HG03521 (cell line): ENCODE results near the gene MBOAT7.

Source experiments
- ATAC-seq: cut with Tn5 transposase; IDR thresholded peaks from one replicate; pipeline ENCODE4 v1.9.1; 2021; ENCODE audit warnings: mild to moderate bottlenecking, moderate library complexity; ENCODE audit not compliant: unreplicated experiment

Gene MBOAT7

DNA sequence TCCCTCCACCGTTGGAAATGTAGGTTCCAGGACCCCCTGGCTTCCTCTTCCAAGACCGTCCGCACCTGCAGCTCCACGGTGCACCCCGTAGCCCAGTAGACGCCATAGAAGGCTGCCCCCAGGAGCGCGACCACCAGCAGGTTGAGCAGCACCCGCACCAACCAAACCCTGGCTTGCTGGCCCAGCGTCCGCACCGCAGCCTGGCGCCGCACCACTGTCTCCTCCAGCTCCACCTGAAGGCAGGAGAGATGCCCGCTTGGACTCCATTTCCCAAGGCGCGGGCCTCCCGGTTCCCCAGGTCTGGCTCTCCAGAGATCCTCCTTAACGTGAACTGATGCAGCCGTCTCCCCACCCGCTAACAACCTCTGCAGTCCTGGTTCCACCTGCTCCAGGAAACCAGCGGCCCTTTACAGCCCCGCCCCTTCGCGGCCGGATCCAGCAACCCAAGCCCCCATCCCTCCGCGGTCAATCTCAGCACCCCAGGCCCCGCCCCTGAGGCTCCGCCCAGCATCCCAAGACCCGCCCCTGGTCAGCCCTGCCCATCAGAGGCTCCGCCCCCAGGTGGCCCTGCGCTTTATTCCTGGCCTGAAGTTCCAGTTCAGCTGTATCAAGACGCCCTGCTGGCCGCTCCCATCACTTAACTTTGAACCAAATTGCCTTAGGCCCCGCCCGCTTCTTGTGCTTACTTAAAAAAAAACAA is 24.9 kb downstream of the MBOAT7 start:
- no peak for ATAC-seq

DNA sequence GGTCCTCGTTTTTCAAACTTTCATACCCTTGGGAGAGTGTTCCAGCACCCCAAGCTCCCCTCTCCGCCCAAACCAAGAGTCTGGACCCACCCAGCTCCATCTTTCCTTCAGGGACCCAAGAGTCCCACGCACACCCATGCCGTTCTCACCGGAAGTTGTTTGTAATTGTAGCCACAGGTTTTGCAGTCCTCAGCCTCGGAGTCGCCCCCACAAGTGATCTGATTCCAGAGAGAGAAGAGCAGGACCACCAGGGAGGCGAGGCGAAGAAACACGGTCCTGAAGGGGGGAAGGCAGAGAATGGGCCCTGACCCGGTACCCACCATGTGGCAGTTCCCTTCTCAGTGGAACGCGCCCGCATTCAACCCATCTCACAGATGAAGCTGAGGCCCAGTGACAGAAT is 26.5 kb downstream of the MBOAT7 start:
- ATAC-seq: no peak

DNA sequence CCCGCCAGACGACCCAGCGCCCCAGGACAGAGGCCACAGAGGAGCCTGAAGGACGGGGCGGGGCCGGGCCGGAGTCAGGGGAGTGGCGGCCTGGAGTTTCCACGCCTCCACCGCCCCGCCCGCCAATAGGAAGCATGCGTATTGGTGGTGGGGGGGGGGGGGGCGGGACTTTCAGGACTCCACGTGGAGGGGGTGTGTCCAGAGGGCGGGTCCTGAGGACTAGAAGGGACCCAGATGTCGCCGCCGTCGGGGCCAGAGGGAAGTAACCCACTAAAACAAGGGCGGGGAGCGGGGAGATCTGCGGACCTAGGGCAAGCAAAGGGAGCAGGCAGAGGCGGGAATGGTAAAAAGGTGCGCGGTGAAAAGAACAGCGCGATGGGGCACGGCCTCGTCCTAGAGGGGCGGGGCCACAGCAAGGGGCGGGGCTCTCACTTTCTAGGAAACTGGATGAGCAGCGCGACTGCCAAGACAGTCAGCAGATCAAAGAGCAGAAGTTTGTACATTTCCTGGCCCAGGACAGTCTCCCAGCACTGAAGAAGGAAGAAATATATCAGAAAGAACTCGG is 27.1 kb downstream of the MBOAT7 start:
- ATAC-seq: no peak

DNA sequence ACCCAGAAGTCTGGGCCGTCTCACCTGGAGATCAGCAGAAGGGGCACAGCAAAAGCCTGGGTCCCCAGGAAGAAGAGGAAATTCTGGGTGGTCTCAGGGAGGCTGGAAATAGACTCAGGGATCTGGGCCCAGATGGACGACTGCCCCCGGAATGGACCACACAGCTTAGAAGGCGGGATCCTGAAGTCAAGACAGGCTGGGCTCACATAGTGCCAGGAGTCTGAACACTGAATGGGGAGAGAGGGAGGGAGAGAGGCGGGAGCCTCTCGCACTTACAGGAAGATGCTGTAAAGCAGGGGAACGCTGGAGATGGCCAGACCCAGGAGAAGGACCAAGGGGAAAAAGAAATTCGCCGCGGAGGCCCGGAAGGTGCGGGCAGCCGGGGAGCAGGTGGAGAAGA is 28.5 kb downstream of the MBOAT7 start:
- ATAC-seq: no peak

DNA sequence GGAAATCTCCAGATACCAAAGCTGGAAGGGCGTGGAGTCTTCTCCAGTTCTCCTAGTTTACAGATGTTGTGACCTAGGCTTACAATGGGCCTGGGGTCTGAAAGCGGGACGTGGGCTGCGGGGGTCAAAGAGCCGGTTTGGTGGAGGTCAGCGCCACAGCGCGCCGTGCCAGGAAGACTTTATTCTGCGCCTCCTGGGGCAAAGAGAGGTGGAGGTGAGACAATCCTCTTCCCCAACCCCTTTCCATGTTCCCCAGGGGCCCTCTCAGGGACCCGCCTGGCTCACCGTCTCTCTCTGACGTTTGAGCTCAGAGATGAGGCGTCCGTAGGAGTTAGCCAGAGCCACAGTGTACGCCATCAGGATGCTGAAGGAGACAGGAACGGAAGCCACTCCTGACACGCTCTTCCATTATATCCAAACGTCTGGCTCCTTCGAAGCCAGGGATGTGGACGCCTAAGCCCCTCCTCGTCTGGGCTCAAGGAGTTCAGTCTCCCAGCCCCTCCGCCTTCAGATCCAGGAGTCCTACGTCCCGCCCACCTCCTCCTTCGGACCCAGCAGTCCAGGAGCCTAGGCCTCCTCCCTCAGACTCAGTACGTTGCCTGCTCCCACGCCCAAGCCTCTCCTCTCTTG is 29.1 kb downstream of the MBOAT7 start:
- ATAC-seq: no peak

DNA sequence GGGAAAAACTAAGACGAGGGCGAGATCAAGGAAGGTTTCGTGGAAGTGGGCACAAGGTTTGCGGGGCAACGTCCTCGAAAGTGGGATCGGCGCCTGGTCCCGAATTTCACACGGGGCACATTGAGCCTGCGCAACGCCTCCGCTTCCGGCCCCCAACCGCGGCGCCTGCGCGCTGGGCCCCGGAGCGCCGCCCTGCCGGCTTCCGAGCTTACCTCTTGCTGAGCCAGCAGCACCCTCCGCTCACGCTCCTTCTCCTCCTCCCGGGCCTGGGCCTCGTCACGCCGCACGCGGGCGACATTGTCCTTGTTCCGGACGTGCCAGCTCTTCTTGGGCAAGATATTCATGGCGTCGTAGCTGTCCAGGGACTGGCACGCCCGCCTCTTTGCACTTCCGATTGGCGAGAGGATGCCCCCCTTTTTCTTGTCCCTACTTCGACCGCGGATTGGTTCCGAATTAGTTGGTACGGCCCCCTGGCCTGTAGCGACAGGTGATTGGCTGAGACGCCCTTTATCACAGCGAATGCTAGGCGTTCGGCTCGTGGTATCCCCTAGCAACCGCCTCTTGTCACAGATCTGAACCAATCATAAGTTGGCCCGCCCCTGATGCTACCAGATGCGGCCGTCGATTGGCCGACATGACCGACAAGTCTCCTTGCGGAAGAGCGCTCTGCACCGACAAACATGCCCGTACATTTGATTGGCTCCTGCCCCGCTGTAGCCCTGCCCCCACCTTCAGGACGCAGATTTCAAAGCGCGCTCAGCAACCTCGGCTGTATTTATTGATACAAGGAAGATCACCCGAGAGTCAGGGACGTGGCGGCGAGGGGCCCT is 29.8 kb downstream of the MBOAT7 start, which contains the start of gene LENG1:
Gene LENG1 (minus strand): TSS at position 370 of the 830 bp plus-strand sequence. CDS start 26 bp downstream, at position 344.
- ATAC-seq: peak; percentile 85

DNA sequence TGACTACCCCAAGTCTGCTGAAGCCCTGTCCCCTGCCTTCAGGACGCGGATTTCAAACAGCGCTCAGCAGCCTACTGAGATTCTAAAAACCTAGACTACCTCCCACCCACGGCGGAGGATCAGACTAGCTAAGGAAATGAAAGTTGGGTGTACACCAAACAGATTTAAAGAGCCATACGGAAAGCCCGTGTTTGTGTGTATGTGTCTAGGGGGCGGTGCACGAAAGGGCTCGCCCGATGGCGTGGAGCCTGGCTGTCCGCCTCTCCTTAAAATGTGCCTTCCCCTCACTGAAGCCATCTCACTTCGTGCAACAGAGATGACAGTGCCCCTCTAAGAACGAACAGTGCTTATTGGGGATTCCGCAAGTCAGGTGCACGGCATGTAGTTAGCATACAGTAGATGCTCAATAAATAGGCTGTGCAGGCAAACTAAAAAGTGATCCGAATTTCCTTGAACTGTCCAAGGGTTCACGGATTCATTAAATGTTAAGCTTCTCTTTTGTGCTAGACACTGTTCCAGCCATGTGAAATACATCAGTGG is 30.5 kb downstream of the MBOAT7 start:
- ATAC-seq: no peak

DNA sequence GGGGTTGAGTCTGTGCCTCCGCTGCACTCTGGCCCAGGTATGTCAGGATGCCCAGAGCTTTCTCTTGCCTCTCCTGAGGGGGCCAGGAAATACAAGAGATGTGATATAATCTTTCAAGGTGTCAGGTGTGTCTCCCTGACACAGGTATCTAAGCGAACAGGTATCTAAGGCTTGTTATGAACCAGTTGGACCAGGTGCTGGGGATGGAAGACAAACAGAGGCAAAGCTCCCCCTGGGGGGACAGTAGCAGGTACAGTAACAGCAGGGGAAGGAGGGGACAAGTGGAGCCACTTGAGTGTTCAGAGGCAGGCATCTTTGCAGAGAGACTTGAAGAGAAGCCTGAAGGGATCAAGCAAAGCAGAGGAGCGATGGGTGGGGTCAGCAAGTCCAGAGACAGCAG is 32.4 kb downstream of the MBOAT7 start:
- ATAC-seq: no peak

DNA sequence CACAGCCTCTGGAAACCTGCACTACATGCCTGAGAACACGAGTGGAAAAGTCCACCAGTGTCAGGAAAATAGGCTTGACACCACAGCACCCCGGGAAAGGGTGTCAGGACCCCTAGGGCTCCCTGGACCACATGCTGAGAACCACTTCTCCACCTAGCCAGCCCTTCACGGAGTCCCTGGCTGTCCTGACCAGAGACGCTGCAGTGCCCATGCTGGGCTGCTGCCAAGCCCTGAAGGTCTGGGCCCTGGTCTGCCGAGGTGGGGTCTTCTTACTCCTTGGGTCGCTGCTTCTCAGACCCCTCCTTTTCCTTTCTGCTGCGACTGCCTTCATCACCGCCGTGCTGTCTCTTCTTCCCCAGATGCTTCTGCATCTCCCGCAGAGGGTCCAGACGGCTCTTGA is 32.9 kb downstream of the MBOAT7 start:
- no peak for ATAC-seq

DNA sequence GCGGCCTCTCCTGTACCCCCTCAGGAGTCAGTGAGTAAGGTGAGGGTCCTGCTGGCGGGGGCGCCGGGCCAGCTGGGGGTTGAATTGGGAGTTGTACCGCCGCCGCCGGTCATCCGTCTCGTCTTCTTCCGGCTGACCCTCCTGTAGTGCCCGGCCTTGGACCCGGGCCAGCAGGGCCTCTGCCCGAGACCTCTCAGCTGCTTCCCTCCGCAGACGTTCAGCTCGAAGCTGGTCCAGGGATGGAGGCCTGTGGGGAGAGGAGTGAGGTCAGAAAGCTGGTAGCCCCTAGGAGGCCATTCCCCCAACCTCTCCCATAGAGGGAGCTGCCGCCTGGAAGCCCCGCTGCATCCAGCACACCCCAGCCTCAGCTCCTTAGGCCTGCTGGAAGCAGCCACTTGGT is 33.7 kb downstream of the MBOAT7 start:
- no peak for ATAC-seq

DNA sequence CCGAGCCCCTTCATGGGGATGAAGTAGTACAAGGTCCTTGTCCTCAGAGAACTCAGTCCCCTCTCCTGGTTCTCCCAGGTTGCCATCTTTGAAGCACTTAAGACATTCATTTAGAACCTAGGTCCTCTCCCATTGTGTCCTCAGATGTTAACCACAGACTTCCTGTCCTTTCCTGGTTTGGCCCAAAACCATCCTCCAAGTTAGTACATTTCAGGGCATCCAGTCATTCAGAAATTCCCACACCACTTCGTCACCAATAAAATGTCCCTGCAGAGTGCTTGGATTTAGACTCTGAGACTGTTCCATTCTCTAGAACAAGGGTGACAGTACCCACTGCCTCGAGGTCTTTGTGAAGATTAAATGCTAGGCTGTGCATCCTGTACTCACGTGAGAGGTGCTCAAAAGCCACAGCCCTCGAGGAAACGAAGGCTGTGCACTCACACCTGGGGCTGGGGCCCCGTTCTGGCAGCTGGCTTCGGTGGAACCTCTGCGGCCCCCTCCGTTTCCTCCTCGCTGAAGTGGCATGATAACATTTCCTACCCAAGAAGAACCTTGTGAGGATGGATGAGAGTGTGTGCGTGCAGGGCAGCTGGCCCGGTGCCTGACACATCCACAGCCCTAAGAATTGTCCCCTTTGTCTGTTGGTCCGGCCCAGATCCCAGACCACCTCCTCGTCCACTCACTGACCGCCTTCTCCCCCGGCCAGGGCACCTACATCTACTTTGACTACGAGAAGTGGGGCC is 34.6 kb downstream of the MBOAT7 start:
- ATAC-seq: no peak

DNA sequence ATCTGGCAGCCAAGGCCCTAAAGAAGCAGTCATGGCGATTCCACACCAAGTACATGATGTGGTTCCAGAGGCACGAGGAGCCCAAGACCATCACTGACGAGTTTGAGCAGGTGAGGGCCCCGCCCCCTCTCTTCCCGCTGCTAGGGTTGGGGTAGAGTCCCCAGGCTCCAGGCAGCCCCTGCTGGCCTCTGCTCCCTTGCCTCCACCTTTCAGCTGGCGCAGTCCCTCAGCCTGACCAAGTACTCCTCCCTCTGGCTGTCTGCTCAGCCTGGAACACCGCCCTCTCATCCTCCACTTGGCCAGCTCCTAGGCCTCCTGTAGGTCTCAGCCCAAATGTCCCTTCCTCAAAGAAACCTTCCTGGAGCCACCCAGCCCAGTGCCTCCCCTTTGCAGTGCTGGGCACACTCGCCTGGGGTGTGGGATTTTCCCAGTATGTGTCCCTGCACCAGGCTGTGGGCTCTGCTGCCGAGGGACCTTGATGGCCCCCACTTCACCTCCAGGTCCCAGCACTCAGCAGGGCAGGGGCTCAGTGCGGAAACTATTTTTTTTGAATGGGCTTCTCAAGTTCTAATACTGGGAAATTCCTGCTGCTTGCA is 35.6 kb downstream of the MBOAT7 start:
- ATAC-seq: no peak

DNA sequence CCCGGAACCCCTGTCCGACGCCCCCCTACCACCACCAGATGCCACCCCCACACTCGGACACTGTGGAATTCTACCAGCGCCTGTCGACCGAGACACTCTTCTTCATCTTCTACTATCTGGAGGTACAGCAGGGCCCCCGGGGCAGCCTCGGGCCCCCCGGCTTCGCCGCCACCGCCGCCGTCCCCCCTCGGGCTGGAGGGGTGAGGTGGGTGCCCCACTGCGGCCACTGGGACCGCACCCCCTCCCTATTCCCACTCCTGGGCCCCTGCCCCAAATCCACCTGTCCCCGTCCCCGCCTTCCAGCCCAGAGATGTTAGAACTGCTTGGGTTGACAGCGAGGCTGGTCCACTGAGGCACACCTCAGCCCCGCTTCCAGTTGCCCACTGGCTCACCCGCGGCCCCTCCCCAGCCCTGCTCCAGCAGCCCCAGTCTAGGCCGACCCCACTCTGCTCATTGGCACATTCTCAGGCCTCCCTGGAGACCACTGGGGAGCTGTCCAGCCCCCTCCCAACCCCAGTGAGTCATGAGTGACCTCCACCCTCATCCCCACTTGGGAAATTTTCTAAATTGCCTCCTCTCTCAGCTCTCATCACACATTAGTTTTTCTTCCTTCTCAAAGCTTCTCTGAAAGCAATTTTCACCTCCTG is 36.4 kb downstream of the MBOAT7 start:
- ATAC-seq: no peak

DNA sequence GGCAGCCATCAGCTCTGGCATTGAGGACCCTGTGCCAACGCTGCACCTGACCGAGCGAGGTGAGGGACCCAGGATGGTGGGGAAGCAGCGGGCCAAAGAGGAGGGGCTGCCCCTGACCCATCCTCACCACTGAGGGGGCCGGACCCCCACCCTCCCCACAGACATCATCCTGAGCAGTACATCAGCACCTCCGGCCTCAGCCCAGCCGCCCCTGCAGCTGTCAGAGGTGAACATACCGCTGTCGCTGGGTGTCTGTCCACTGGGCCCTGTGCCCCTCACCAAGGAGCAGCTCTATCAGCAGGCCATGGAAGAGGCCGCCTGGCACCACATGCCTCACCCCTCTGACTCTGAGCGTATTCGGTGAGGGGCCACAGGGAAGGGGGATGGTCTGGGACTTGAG is 37.1 kb downstream of the MBOAT7 start:
- no peak for ATAC-seq

DNA sequence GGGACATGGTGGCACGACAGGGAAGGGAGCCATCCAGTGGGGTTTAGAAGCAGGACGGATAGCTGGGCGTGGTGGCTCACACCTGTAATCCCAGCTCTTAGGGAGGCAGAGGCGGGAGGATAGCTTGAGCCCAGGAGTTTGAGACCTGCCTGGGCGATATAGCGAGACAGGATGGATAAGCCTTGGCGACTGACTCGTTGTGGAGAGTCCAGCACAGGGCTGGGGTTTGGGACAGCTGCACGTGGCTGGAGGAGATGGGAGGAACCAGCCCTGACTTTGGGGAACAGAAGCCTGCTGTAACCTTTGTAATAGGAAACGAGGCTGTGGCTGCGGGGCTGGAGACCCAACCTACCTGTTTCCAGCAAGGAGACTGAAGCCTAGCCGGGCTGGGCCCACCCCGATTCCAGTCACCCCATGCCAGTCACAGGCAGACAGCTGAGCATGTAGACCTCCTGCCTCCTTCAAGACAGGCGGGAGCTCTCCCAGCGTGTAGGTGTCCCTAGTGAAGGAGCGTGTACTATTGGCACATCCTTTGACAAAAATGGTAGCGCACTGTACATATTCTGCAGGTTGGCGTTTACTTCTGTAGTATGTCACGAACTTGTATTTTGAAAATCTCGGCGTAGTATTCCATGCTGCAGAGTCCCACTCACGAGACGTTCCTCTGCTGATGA is 37.9 kb downstream of the MBOAT7 start:
- ATAC-seq: no peak

DNA sequence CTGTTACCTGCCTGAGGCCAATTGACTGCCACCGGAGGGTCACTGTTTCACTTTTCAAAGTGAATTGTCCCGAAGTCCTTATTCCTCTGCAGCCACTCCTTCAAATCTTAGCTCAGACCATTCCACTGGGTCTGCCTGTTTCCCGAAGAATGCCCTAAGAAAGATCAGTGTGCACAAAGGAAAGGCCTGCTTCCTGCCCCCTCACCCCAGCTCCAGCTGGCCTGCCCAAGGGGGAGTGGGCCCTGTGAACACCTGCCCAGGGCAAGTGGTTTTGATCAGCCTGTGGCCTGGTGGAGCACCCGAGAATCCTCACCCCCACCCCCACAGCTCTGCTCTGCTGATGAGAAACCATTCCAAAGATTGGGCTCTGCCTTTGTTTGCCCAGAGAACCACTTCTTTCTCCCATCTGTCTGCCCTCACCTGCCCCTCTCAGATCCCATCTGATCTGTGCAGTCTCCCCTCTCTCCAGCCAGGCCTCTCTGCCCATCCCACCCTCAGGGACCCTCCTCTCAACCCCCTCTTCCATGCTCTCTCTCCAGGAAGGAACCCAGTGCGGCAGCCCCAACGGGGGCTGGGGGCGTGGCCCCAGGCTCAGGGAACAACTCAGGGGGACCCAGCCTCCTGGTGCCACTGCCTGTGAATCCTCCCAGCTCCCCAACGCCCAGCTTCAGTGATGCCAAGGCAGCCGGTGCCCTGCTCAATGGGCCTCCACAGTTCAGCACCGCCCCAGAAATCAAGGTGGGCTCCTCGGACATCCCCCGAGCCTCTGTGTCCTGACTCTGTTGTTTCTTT is 40.2 kb downstream of the MBOAT7 start:
- no peak for ATAC-seq

DNA sequence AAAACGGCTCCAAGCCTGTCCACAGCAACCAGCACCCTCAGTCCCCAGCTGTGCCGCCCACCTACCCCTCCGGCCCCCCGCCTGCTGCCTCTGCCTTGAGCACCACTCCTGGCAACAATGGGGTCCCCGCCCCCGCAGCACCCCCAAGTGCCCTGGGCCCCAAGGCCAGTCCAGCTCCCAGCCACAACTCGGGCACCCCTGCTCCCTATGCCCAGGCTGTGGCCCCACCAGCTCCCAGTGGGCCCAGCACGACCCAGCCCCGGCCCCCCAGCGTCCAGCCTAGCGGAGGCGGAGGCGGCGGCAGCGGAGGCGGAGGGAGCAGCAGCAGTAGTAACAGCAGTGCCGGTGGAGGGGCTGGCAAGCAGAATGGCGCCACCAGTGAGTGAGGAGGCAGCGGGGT is 41.2 kb downstream of the MBOAT7 start:
- no peak for ATAC-seq

DNA sequence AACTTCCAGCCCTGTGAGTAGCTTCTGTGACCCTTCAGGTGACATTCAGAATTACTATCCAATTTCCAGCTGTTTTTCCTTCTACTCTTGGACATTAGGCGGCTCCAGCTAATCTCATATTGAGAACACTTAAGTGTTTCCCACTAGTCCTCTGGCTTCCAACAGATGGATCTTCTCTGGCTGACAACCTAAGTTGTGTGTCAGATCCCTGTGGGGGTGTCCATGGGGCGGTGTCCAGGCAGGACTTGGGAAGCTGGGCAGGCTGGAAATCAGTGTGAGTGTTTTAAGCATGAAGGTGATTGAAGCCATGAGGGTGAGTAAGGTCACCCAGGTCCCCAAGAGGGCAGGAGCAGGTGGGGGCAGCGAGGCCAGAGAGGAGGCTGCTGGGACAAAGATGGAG is 41.7 kb downstream of the MBOAT7 start:
- ATAC-seq: no peak
